HG03439 (cell line): ENCODE measurements around the gene ZNF74.
"Not testable (repeated sequence)": the region's sequence is repeated elsewhere in the genome, so short reads cannot be mapped to it uniquely, and the experiment has no call there.

Source experiments
- ATAC-seq: cut with Tn5 transposase; IDR thresholded peaks from one replicate; pipeline ENCODE4 v1.9.1; 2021; ENCODE audit warnings: mild to moderate bottlenecking, moderate library complexity; ENCODE audit not compliant: unreplicated experiment

ZNF74 gene

GRCh38 chr22:20393705-20394476, at the start of gene ZNF74:
Gene ZNF74, plus strand, starts transcription at chr22:20394151. Its CDS starts 478 bp downstream, at chr22:20394629.
- peak; percentile 66 for ATAC-seq

- not testable (repeated sequence) for ATAC-seq
Observed at GRCh38 chr22:20346553-20346952, 47.4 kb upstream of the ZNF74 start.

GRCh38 chr22:20352536-20352935, 41.4 kb upstream of the ZNF74 start:
- not testable (repeated sequence) for ATAC-seq

GRCh38 chr22:20354238-20354975, 39.5 kb upstream of the ZNF74 start:
- no peak for ATAC-seq

GRCh38 chr22:20355939-20356636, 37.9 kb upstream of the ZNF74 start:
- not testable (repeated sequence) for ATAC-seq

GRCh38 chr22:20356906-20357305, 37.0 kb upstream of the ZNF74 start:
- not testable (repeated sequence) for ATAC-seq

GRCh38 chr22:20357967-20358366, 36.0 kb upstream of the ZNF74 start:
- not testable (repeated sequence) for ATAC-seq

GRCh38 chr22:20358503-20359239, 35.3 kb upstream of the ZNF74 start:
- not testable (repeated sequence) for ATAC-seq

- ATAC-seq: not testable (repeated sequence)
Observed at GRCh38 chr22:20360261-20360660, 33.7 kb upstream of the ZNF74 start.

GRCh38 chr22:20360866-20361751, 32.8 kb upstream of the ZNF74 start:
- not testable (repeated sequence) for ATAC-seq

GRCh38 chr22:20361752-20362229, 32.2 kb upstream of the ZNF74 start:
- ATAC-seq: not testable (repeated sequence)

- not testable (repeated sequence) for ATAC-seq
Observed at GRCh38 chr22:20362403-20362802, 31.5 kb upstream of the ZNF74 start.

GRCh38 chr22:20364335-20365260, 29.4 kb upstream of the ZNF74 start:
- ATAC-seq: not testable (repeated sequence)

- ATAC-seq: not testable (repeated sequence)
Observed at GRCh38 chr22:20366841-20367240, 27.1 kb upstream of the ZNF74 start.

- not testable (repeated sequence) for ATAC-seq
Observed at GRCh38 chr22:20368875-20369274, 25.1 kb upstream of the ZNF74 start.

- not testable (repeated sequence) for ATAC-seq
Observed at GRCh38 chr22:20371687-20372086, 22.3 kb upstream of the ZNF74 start.

GRCh38 chr22:20372406-20372854, 21.5 kb upstream of the ZNF74 start:
- ATAC-seq: not testable (repeated sequence)

GRCh38 chr22:20373195-20373706, 20.7 kb upstream of the ZNF74 start:
- ATAC-seq: not testable (repeated sequence)
